Mesothelial cell of epicardium (in vitro differentiated cells): ENCODE measurements around the gene TARBP1. TPM values are rescaled to one million over a fixed set of nuclear protein-coding genes. Genes with fewer than 3 reads are reported as not detected.

ENCODE experiments used
- DNase-seq, 2 experiments: peaks; one replicate each; pipeline ENCODE4 v3.0.0; 2021; ENCODE audit warnings: low spot score in 2 of 2; ENCODE audit not compliant: unreplicated experiment in 2 of 2
- H3K27ac Mint-ChIP-seq: 2 replicates; pipeline ENCODE4 v1.8.0; 2021; ENCODE audit warnings: mixed read lengths
- H3K27me3 Mint-ChIP-seq: 2 replicates; pipeline ENCODE4 v1.8.0; 2021; ENCODE audit warnings: low read depth, mixed read lengths
- H3K36me3 Mint-ChIP-seq: 2 replicates; pipeline ENCODE4 v1.8.0; 2021; ENCODE audit warnings: mixed read lengths
- H3K4me1 Mint-ChIP-seq: 2 replicates; pipeline ENCODE4 v1.8.0; 2021; ENCODE audit warnings: mixed read lengths
- H3K4me3 Mint-ChIP-seq: 2 replicates; pipeline ENCODE4 v1.8.0; 2021; ENCODE audit warnings: mild to moderate bottlenecking, moderate library complexity, mixed read lengths
- H3K9me3 Mint-ChIP-seq: 2 replicates; pipeline ENCODE4 v1.8.0; 2021; ENCODE audit warnings: mixed read lengths
- CTCF ChIP-seq: fragments of 200-600 bp; sonication (generic); IDR thresholded peaks from one replicate; pipeline ENCODE4 v1.5.0; 2021; ENCODE audit warnings: antibody characterized with exemption; ENCODE audit not compliant: unreplicated experiment
- total RNA-seq: library from RNA; stranded (reverse); gene quantifications from 3 replicates; pipeline ENCODE4 v1.2.1, GENCODE V29; 2021

TARBP1 gene
- total RNA-seq, 1 donor from 2014 or later = 66.1 TPM

DNA sequence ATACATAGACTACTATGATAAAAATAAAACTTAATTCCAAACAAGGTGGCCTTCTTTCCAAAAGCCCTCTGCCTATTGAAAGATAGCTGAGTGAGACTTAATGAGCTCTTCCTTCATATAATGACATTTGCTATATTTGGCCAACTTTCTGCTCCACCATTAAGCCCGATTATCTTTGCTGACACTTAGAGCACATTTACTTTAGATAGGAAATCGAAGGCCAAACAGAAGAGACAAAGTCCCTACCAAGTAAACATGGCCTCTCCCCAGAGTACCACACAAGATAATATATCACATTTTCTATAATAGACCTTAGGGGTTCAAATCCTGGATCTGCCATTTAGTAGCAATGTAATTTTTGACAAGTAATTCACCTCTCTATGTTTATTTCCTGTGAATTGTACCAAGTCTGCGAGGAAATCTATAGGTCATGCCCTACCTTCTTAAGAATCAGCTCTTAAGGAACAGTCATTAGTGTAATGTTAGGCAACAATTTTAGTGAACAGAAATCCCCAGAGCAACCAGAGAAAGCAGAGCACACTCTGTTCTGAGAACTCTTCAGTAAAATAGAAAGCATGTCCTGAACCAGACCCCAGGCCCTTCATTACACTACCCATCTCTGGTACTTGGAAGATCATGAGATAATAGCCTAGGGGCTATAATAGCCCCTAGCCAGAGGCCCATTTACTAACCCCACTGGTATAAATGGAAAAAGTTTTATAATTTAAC lies 123.0 kb downstream of the TARBP1 start:
- H3K9me3 Mint-ChIP-seq = peaks cover 3% of the 10 kb centered on the region
- H3K27me3 Mint-ChIP-seq = peaks cover 62% of the 10 kb centered on the region
- no peak overlapping the region for H3K4me3 Mint-ChIP-seq
- no peaks in the 10 kb centered on the region for H3K4me1 Mint-ChIP-seq
- no peak for DNase-seq
- no peaks in the 10 kb centered on the region for H3K36me3 Mint-ChIP-seq
- no peak for TF ChIP-seq CTCF
- no peak overlapping the region for H3K27ac Mint-ChIP-seq

DNA sequence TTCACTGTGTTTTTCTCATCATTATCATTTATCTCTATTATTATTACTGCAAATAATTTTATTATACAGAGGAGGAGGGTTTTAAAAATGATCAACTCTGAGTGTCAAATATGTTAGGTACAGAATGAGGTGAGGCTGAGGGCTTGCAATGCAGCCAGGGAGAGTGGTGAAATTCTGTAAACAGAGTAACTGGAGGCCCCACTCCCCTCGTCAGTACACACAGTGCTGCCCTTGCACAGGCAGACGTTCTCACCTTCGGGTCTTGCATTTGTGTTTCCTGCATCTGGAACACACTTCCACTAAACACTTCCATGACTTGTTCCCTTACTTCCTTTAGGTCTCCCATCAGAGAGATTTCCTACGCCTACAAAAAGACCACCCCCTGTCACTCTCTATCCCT lies 130.0 kb downstream of the TARBP1 start:
- TF ChIP-seq CTCF = no peak
- Mint-ChIP-seq H3K4me1 (no peaks in the 10 kb centered on the region), H3K4me3 (no peak overlapping the region), H3K36me3 (no peaks in the 10 kb centered on the region), H3K9me3 (peaks cover 3% of the 10 kb centered on the region), H3K27ac (no peak overlapping the region), H3K27me3 (peaks cover 36% of the 10 kb centered on the region)
- DNase-seq = no peak

DNA sequence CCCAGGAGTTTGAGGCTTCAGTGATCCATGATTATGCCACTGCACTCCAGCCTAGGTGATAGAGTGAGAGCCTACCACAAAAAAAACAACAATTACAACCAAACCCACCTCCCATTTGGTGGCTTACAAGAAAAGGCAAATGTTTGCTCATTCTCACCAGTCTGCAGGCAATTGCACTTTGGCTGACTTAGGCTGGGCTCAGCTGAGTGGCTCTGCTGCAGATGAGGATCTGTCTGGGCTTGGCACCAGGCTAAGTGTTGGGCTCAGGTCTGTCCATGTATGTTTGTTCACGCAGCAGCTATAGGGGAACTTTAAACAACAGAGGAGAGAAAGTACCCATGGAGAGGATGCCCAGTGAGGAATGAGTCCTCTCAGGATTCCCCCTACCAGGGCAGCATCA lies 133.7 kb downstream of the TARBP1 start:
- Mint-ChIP-seq H3K4me1 (no peaks in the 10 kb centered on the region), H3K27ac (no peak overlapping the region), H3K4me3 (no peak overlapping the region), H3K27me3 (peaks cover 12% of the 10 kb centered on the region), H3K36me3 (no peaks in the 10 kb centered on the region), H3K9me3 (peaks cover 14% of the 10 kb centered on the region)
- DNase-seq = no peak
- TF ChIP-seq CTCF = no peak

DNA sequence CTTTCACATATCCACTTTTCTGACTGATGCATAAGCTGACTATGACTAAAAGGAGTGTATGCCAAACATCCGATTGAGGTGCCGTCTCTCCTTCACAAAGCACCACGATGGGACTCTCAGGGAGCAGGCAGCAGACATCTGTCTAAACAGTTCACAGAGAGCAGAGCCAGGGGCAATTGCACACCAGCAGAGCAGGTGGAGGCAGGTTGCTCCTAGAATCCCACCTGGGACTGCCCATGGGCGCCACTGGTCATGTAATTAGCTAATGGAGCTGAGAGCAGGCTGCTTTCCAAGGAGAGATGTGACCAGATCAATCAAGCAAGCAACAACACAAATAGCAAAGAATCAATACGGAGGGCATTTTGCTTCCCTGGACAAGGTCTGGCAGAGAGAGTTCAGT lies 136.2 kb downstream of the TARBP1 start:
- Mint-ChIP-seq H3K9me3 (peaks cover 30% of the 10 kb centered on the region), H3K27me3 (peaks cover 2% of the 10 kb centered on the region), H3K36me3 (no peaks in the 10 kb centered on the region), H3K27ac (no peak overlapping the region), H3K4me1 (no peaks in the 10 kb centered on the region), H3K4me3 (no peak overlapping the region)
- DNase-seq = no peak
- no peak for TF ChIP-seq CTCF

Other genes with a start within 250 kb of the TARBP1 start
- 19.9 to 23.7 TPM (median 23.2 TPM) in 3 replicates for gene COA6, start 105.7 kb downstream of the TARBP1 start, total RNA-seq
- gene IRF2BP2, start 131.0 kb upstream of the TARBP1 start, total RNA-seq = 130 to 134 TPM (median 130 TPM) in 3 replicates